Measurements from ENCODE around the gene TMEM140.
A peak's percentile ranks its signal among the peaks of the same experiment; 100 is the strongest.
"Not testable (repeated sequence)": the region's sequence is repeated elsewhere in the genome, so short reads cannot be mapped to it uniquely, and the experiment has no call there.

The TMEM140 gene

GRCh38 chr7:135147899-135148721 lies at the start of gene TMEM140:
TSS of gene TMEM140 (plus strand) at chr7:135148072. CDS start at chr7:135164442, 16,370 bp downstream.
- peak; percentile 35 to 78 for DNase-seq (ENCODE audit: low spot score in 2 of 2)

DNA sequence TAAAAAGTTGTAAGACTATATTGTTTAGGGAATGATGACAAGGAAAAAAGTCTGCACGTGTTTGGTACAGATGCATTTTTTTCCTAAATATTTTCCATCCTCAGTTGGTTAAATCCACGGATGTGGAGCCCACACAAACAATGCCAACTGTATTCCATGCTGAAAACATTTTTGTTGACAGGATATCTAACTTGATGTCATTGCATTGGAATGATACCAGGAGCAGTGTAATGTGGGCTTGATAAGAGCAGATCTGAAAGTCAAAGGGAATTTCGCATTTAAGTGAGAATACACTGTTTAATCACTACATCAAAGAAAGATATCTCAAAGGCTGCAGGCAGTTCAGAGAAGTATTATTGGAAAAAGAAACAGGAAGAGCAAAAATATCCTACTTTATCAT lies 49.5 kb upstream of the TMEM140 start:
- H3K4me3 Mint-ChIP-seq, result no peak overlapping the region
- H3K36me3 Mint-ChIP-seq, result no peaks in the 10 kb centered on the region
- no peaks in the 10 kb centered on the region for H3K4me1 Mint-ChIP-seq
- ATAC-seq (no peak), DNase-seq (ENCODE audit: low spot score in 2 of 2) (no peak)
- peaks cover 9% of the 10 kb centered on the region for H3K9me3 Mint-ChIP-seq
- H3K27ac Mint-ChIP-seq, result no peak overlapping the region

More at GRCh38 chr7:135147899-135148721, at the start of gene TMEM140:
- Mint-ChIP-seq H3K4me3 (peak within 1 kb of the TSS; percentile 74), H3K27ac (peak within 1 kb of the TSS; percentile 90), H3K9me3 (no peaks in the 10 kb centered on the region), H3K4me1 (peaks cover 70% of the 10 kb centered on the region), H3K36me3 (peaks cover 21% of the 10 kb centered on the region)
- ATAC-seq, result peak; percentile 93

- Mint-ChIP-seq H3K36me3 (no peaks in the 10 kb centered on the region), H3K9me3 (peaks cover 12% of the 10 kb centered on the region), H3K4me1 (no peaks in the 10 kb centered on the region), H3K4me3 (no peak overlapping the region), H3K27ac (no peak overlapping the region)
- no peak for ATAC-seq
- no peak for DNase-seq (ENCODE audit: low spot score in 2 of 2)
Observed at GRCh38 chr7:135100856-135101255, 47.0 kb upstream of the TMEM140 start.

DNA sequence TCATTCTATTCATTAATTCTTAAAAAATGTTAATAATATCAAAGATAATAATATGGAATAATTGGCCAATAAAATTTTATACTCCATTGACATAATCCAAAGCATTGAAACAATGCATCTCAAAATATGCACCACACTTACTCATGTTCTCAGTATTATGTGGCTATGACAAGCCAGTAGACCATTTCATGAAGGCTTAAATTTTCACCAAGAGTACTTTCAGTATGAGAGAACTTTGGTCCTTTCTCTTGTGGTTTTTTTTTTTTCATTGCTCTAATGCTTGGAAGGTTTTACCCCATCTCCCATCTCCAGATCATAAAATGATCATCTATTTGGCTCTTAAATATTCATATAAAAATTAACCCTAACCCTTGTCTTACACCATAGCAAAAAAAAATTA lies 45.5 kb upstream of the TMEM140 start:
- H3K27ac Mint-ChIP-seq, result no peak overlapping the region
- no peaks in the 10 kb centered on the region for H3K4me1 Mint-ChIP-seq
- H3K9me3 Mint-ChIP-seq, result peaks cover 12% of the 10 kb centered on the region
- no peaks in the 10 kb centered on the region for H3K36me3 Mint-ChIP-seq
- no peak overlapping the region for H3K4me3 Mint-ChIP-seq
- peak; percentile 77 for ATAC-seq
- DNase-seq (ENCODE audit: low spot score in 2 of 2), result no peak

DNA sequence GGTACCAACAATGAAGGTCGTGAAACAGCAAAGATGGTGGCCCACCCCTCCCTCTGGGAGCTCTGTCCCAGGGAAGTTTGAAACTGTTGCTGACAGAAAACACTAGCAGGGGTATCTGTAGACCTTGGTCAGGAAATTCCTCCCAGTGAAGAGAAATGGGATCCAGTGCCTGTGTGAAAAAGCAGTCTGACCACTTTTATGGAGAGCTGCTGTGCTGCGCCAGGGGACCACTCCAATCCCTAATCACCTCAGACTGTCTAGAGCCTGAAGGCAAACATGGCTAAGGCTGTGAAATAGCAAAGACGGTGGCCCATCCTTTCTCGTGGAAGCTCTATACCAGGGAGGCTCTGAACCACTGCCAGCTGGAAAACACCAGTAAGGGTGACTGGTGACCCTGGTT lies 38.3 kb upstream of the TMEM140 start:
- Mint-ChIP-seq H3K4me3 (no peak overlapping the region), H3K27ac (no peak overlapping the region), H3K9me3 (peaks cover 15% of the 10 kb centered on the region), H3K36me3 (no peaks in the 10 kb centered on the region), H3K4me1 (no peaks in the 10 kb centered on the region)
- DNase-seq (ENCODE audit: low spot score in 2 of 2) (no peak), ATAC-seq (no peak)

DNA sequence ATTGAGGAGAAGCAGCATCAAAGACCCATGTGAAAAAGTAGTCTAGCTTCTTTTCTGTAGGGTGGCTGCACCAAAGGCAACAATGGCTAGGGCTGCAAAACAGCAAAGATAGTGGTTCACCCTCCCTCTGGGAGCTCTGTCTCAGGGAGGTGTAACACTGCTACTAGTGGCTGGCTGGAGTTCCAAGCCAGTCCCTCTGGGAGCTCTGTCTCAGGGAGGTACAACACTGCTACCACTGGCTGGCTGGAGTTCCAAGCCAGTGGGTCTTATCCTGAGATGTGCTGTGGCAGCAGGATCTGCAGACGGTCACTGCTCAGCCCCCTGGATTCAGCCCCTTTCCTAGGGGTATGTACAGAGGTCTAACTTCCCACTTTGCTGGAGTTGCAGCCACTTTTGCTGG lies 37.9 kb upstream of the TMEM140 start:
- peaks cover 16% of the 10 kb centered on the region for H3K9me3 Mint-ChIP-seq
- no peak for DNase-seq (ENCODE audit: low spot score in 2 of 2)
- no peak overlapping the region for H3K27ac Mint-ChIP-seq
- H3K4me1 Mint-ChIP-seq, result no peaks in the 10 kb centered on the region
- no peak for ATAC-seq
- H3K36me3 Mint-ChIP-seq, result no peaks in the 10 kb centered on the region
- no peak overlapping the region for H3K4me3 Mint-ChIP-seq

- Mint-ChIP-seq H3K4me1 (no peaks in the 10 kb centered on the region), H3K9me3 (peaks cover 10% of the 10 kb centered on the region), H3K4me3 (no peak overlapping the region), H3K36me3 (no peaks in the 10 kb centered on the region), H3K27ac (no peak overlapping the region)
- DNase-seq (ENCODE audit: low spot score in 2 of 2) (no peak), ATAC-seq (no peak)
Observed at GRCh38 chr7:135111379-135111778, 36.5 kb upstream of the TMEM140 start.

DNA sequence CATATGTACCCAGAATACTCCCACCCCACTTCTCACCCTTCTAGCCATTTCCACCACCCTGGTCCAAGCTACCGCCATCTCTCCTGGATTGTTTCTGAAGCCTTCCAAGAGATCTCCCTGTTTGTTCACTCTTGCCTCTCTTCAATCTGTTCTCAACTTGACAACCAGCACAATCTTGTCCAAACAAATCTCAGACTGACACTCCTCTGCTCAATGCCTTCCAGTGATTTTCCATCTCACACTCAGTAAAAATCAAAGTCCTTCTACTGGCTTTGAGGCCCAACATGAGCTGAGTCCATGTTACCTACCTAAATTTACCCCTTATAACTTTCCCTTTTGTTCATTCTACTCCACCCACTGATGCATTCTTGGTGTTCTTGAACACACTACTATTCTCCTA lies 33.2 kb upstream of the TMEM140 start:
- Mint-ChIP-seq H3K27ac (no peak overlapping the region), H3K9me3 (peaks cover 8% of the 10 kb centered on the region), H3K36me3 (no peaks in the 10 kb centered on the region), H3K4me1 (no peaks in the 10 kb centered on the region), H3K4me3 (no peak overlapping the region)
- no peak for DNase-seq (ENCODE audit: low spot score in 2 of 2)
- ATAC-seq, result no peak

GRCh38 chr7:135117096-135117495 lies 30.8 kb upstream of the TMEM140 start:
- Mint-ChIP-seq H3K9me3 (peaks cover 16% of the 10 kb centered on the region), H3K4me3 (no peak overlapping the region), H3K27ac (no peak overlapping the region), H3K36me3 (no peaks in the 10 kb centered on the region), H3K4me1 (no peaks in the 10 kb centered on the region)
- DNase-seq (ENCODE audit: low spot score in 2 of 2) (no peak), ATAC-seq (no peak)

GRCh38 chr7:135121868-135122267 lies 26.0 kb upstream of the TMEM140 start:
- no peak overlapping the region for H3K27ac Mint-ChIP-seq
- DNase-seq (ENCODE audit: low spot score in 2 of 2), result no peak
- no peaks in the 10 kb centered on the region for H3K4me1 Mint-ChIP-seq
- no peaks in the 10 kb centered on the region for H3K36me3 Mint-ChIP-seq
- ATAC-seq, result no peak
- H3K9me3 Mint-ChIP-seq, result peaks cover 17% of the 10 kb centered on the region
- no peak overlapping the region for H3K4me3 Mint-ChIP-seq

GRCh38 chr7:135124631-135125030 lies 23.2 kb upstream of the TMEM140 start:
- H3K4me1 Mint-ChIP-seq; H3K4me3 Mint-ChIP-seq; DNase-seq (ENCODE audit: low spot score in 2 of 2); H3K27ac Mint-ChIP-seq; H3K36me3 Mint-ChIP-seq; ATAC-seq: not testable (repeated sequence)
- peaks cover 13% of the 10 kb centered on the region for H3K9me3 Mint-ChIP-seq

DNA sequence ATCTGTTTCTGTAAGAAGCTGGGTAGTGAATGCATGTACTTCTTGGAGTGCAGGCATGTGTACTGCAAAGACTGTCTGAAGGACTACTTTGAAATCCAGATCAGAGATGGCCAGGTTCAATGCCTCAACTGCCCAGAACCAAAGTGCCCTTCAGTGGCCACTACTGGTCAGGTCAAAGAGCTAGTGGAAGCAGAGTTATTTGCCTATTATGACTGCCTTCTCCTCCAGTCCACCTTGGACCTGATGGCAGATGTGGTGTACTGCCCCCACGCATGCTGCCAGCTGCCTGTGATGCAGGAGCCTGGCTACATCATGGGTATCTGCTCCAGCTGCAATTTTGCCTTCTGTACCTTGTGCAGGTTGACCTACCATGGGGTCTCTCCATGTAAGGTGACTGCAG lies 18.9 kb upstream of the TMEM140 start:
- H3K36me3 Mint-ChIP-seq, result no peaks in the 10 kb centered on the region
- no peak overlapping the region for H3K4me3 Mint-ChIP-seq
- no peaks in the 10 kb centered on the region for H3K4me1 Mint-ChIP-seq
- DNase-seq (ENCODE audit: low spot score in 2 of 2) (no peak), ATAC-seq (no peak)
- no peak overlapping the region for H3K27ac Mint-ChIP-seq
- peaks cover 8% of the 10 kb centered on the region for H3K9me3 Mint-ChIP-seq

DNA sequence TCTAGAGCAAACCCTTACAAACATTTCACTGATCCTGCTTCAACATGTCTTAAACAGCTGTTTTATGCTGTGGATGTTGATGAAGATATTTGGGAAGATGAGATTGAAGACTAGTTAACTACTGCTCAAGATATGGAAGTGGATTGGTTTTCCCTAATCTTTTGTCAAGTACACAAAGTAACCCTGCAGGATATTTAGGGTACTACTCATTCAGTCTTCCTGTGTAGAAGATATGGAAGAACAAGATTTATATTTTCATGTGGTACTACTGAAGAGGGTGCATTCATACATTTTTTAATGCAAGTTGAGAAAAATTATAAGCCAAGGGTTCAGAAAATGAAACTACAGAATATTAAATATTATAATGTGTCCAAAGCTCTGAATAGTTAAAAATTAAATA lies 18.3 kb upstream of the TMEM140 start:
- peaks cover 8% of the 10 kb centered on the region for H3K9me3 Mint-ChIP-seq
- no peak for ATAC-seq
- H3K4me3 Mint-ChIP-seq, result no peak overlapping the region
- H3K4me1 Mint-ChIP-seq, result no peaks in the 10 kb centered on the region
- no peak for DNase-seq (ENCODE audit: low spot score in 2 of 2)
- H3K36me3 Mint-ChIP-seq, result no peaks in the 10 kb centered on the region
- no peak overlapping the region for H3K27ac Mint-ChIP-seq

- H3K4me1 Mint-ChIP-seq, result peaks cover 36% of the 10 kb centered on the region
- ATAC-seq, result no peak
- H3K9me3 Mint-ChIP-seq, result peaks cover 3% of the 10 kb centered on the region
- H3K27ac Mint-ChIP-seq, result no peak overlapping the region
- no peak for DNase-seq (ENCODE audit: low spot score in 2 of 2)
- H3K4me3 Mint-ChIP-seq, result no peak overlapping the region
- H3K36me3 Mint-ChIP-seq, result peaks cover 4% of the 10 kb centered on the region
Observed at GRCh38 chr7:135143885-135144668, 3.8 kb upstream of the TMEM140 start.

DNA sequence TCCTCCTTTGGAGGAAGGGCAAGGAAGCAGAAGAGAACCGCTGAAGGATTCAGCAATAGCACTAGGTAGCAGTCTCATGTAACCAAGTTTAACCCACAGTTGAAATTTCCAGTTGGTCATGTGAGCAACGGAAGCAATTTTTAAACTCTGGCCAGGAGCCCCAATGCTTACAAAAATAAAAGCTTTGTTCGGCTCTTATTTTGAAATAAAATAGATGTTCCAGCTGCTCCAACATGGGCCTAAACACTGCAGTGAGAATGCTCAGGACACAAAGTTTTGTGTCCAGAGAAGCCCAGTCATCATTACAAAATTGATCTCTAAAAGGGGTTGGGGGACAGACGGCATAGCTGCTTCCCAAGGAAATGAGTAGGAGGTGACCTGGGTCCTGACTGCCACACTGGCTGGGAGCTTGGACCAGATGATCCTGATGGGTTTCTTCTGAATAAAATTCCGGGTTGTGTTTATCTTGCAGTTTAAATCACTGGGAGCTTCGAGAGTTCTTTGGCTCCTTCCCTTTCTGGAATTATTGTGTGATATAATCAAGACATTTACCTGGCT lies 452 bp upstream of the TMEM140 start:
- DNase-seq (ENCODE audit: low spot score in 2 of 2) (no peak), ATAC-seq (peak; percentile 8)
- peaks cover 14% of the 10 kb centered on the region for H3K36me3 Mint-ChIP-seq
- no peaks in the 10 kb centered on the region for H3K9me3 Mint-ChIP-seq
- H3K27ac Mint-ChIP-seq, result peak overlapping the region; percentile 90
- peaks cover 63% of the 10 kb centered on the region for H3K4me1 Mint-ChIP-seq
- peak overlapping the region; percentile 74 for H3K4me3 Mint-ChIP-seq

Data from stimulated activated effector memory CD8-positive, alpha-beta T cell treated with anti-CD3 and anti-CD28 coated beads, Interleukin-12 subunit alpha, Interleukin-12 subunit beta, amount 100 ng/mL, for 72 hours (primary cell).